Measurements from ENCODE around the gene PNPLA2. TPM values are rescaled to one million over a fixed set of nuclear protein-coding genes. Genes with fewer than 3 reads are reported as not detected.

PNPLA2 gene
- total RNA-seq, 2 experiments from 2014 or later, result 202 to 220 TPM

GRCh38 chr11:771617-772204 is 47.0 kb upstream of the PNPLA2 start:
- Histone ChIP-seq H3K9me3 (ENCODE audit: control insufficient read depth in 1 of 2, insufficient read depth in 1 of 2, low read length in 2 of 2) (no peaks in the 10 kb centered on the region), H3K27me3 (ENCODE audit: control insufficient read depth in 1 of 2, insufficient read depth in 2 of 2, low read length in 2 of 2) (no peaks in the 10 kb centered on the region), H3K4me1 (ENCODE audit: insufficient read depth, low read length) (peaks cover 24% of the 10 kb centered on the region), H3K27ac (ENCODE audit: low read depth in 1 of 2, low read length in 2 of 2) (no peak overlapping the region), H3K4me3 (ENCODE audit: low read length) (no peak overlapping the region), H3K36me3 (ENCODE audit: insufficient read depth, low read length) (peaks cover 32% of the 10 kb centered on the region)
- H3K27ac Mint-ChIP-seq, result no peak overlapping the region
- no peak overlapping the region for H3K4me3 Mint-ChIP-seq
- POLR2A ChIA-PET, result no interaction called here
- no peaks in the 10 kb centered on the region for H3K9me3 Mint-ChIP-seq
- intact Hi-C loops (cut with DNase I, micrococcal nuclease), result no loop called here
- DNase-seq, result no peak
- no peak for ATAC-seq (ENCODE audit: poor library complexity)
- H3K27me3 Mint-ChIP-seq, result no peaks in the 10 kb centered on the region
- H3K4me1 Mint-ChIP-seq (ENCODE audit: low read depth), result peaks cover 11% of the 10 kb centered on the region
- H3K36me3 Mint-ChIP-seq (ENCODE audit: low read depth), result peaks cover 8% of the 10 kb centered on the region
- CTCF ChIA-PET, result no interaction called here
- TF ChIP-seq CTCF (IDR thresholded peaks at IDR 0.05), result no peak

- peak in 1 of 14 experiments; percentile 24 for DNase-seq
- H3K27ac Mint-ChIP-seq, result no peak overlapping the region
- H3K27me3 Mint-ChIP-seq, result no peaks in the 10 kb centered on the region
- H3K9me3 Mint-ChIP-seq, result no peaks in the 10 kb centered on the region
- Histone ChIP-seq H3K4me1 (ENCODE audit: insufficient read depth, low read length) (peaks cover 27% of the 10 kb centered on the region), H3K27me3 (ENCODE audit: control insufficient read depth in 1 of 2, insufficient read depth in 2 of 2, low read length in 2 of 2) (no peaks in the 10 kb centered on the region), H3K36me3 (ENCODE audit: insufficient read depth, low read length) (peaks cover 32% of the 10 kb centered on the region), H3K27ac (ENCODE audit: low read depth in 1 of 2, low read length in 2 of 2) (no peak overlapping the region), H3K9me3 (ENCODE audit: control insufficient read depth in 1 of 2, insufficient read depth in 1 of 2, low read length in 2 of 2) (no peaks in the 10 kb centered on the region), H3K4me3 (ENCODE audit: low read length) (no peak overlapping the region)
- no peak for TF ChIP-seq CTCF (IDR thresholded peaks at IDR 0.05)
- CTCF ChIA-PET, result no interaction called here
- POLR2A ChIA-PET, result no interaction called here
- ATAC-seq (ENCODE audit: poor library complexity), result no peak
- H3K36me3 Mint-ChIP-seq (ENCODE audit: low read depth), result peaks cover 3% of the 10 kb centered on the region
- H3K4me1 Mint-ChIP-seq (ENCODE audit: low read depth), result peaks cover 11% of the 10 kb centered on the region
- intact Hi-C loops (cut with DNase I, micrococcal nuclease), result no loop called here
- no peak overlapping the region for H3K4me3 Mint-ChIP-seq
These were observed 46.0 kb upstream of the PNPLA2 start for GRCh38 chr11:772429-773390.

GRCh38 chr11:773425-773824 is 45.3 kb upstream of the PNPLA2 start:
- POLR2A ChIA-PET, result no interaction called here
- H3K4me3 Mint-ChIP-seq, result no peak overlapping the region
- CTCF ChIA-PET, result no interaction called here
- H3K27me3 Mint-ChIP-seq, result no peaks in the 10 kb centered on the region
- Histone ChIP-seq H3K9me3 (ENCODE audit: control insufficient read depth in 1 of 2, insufficient read depth in 1 of 2, low read length in 2 of 2) (no peaks in the 10 kb centered on the region), H3K36me3 (ENCODE audit: insufficient read depth, low read length) (peaks cover 32% of the 10 kb centered on the region), H3K27me3 (ENCODE audit: control insufficient read depth in 1 of 2, insufficient read depth in 2 of 2, low read length in 2 of 2) (no peaks in the 10 kb centered on the region), H3K4me1 (ENCODE audit: insufficient read depth, low read length) (peaks cover 34% of the 10 kb centered on the region), H3K4me3 (ENCODE audit: low read length) (no peak overlapping the region), H3K27ac (ENCODE audit: low read depth in 1 of 2, low read length in 2 of 2) (no peak overlapping the region)
- H3K27ac Mint-ChIP-seq, result no peak overlapping the region
- TF ChIP-seq CTCF (IDR thresholded peaks at IDR 0.05), result no peak
- no peaks in the 10 kb centered on the region for H3K9me3 Mint-ChIP-seq
- H3K36me3 Mint-ChIP-seq (ENCODE audit: low read depth), result peaks cover 3% of the 10 kb centered on the region
- H3K4me1 Mint-ChIP-seq (ENCODE audit: low read depth), result peaks cover 11% of the 10 kb centered on the region
- intact Hi-C loops (cut with DNase I, micrococcal nuclease), result no loop called here
- DNase-seq (no peak), ATAC-seq (ENCODE audit: poor library complexity) (no peak)
